ENCODE results near the gene RFPL3.

- TF ChIP-seq POLR2AphosphoS5 (IDR thresholded peaks at IDR 0.05; ENCODE audit: low read depth, low read length) (no peak), EZH2 (conservative IDR thresholded peaks at IDR 0.05; ENCODE audit: low read depth, low read length) (no peak), RAD51 (IDR thresholded peaks at IDR 0.05; ENCODE audit: borderline replicate concordance) (no peak), HMGXB4 (CRISPR knock-in tag; IDR thresholded peaks at IDR 0.05; ENCODE audit: borderline replicate concordance in 1 of 2, low read depth in 1 of 2) (no peak), CENPX (CRISPR knock-in tag; IDR thresholded peaks at IDR 0.05) (no peak), ZBTB34 (CRISPR knock-in tag; IDR thresholded peaks at IDR 0.05) (no peak), EP300 (IDR thresholded peaks at IDR 0.05; ENCODE audit: low read depth in 2 of 2, low read length in 2 of 2) (no peak), EP300 (CRISPR knock-in tag; IDR thresholded peaks at IDR 0.05; ENCODE audit: borderline replicate concordance) (no peak), ZNF451 (CRISPR knock-in tag; IDR thresholded peaks at IDR 0.05) (no peak), CBFB (CRISPR knock-in tag; IDR thresholded peaks at IDR 0.05) (no peak), KDM5B (CRISPR knock-in tag; IDR thresholded peaks at IDR 0.05; ENCODE audit: borderline replicate concordance) (no peak), RAD21 (CRISPR knock-in tag; IDR thresholded peaks at IDR 0.05) (no peak), MXD4 (CRISPR knock-in tag; IDR thresholded peaks at IDR 0.05) (no peak)
Observed at GRCh38 chr22:32331236-32331917, 26.3 kb upstream of the RFPL3 start.

Data from HepG2 (cell line).